CD14-positive monocyte (primary cell): ENCODE measurements around the gene PMEPA1. TPM values are rescaled to one million over a fixed set of nuclear protein-coding genes. Genes with fewer than 3 reads are reported as not detected.

Source experiments
- DNase-seq, 3 donors: peaks; one replicate each; pipeline ENCODE4 v3.0.0-alpha.2; 2011 to 2022
- H2AFZ ChIP-seq: 2 replicates; pipeline ENCODE4 v1.6.0; 2012; ENCODE audit warnings: mild to moderate bottlenecking, low read depth, low read length, inconsistent platforms; ENCODE audit not compliant: insufficient read depth, poor library complexity, severe bottlenecking
- H3K27ac ChIP-seq, 2 donors: 1 replicate in 1 of 2; 2 replicates in 1 of 2; pipeline ENCODE4 v1.5.1; 2012 to 2013; ENCODE audit warnings: low read length in 2 of 2, control low read depth in 1 of 2, inconsistent platforms in 1 of 2, low read depth in 1 of 2, mild to moderate bottlenecking in 1 of 2
- H3K27me3 ChIP-seq, 2 donors: one replicate each; pipeline versions ENCODE4 v1.6.0 to v1.6.1; 2011 to 2013; ENCODE audit warnings: low read length in 2 of 2; ENCODE audit not compliant: control insufficient read depth in 2 of 2, insufficient read depth in 2 of 2
- H3K36me3 ChIP-seq, 2 donors: replicated peaks in 1 of 2; 1 replicate in 1 of 2; 2 replicates in 1 of 2; pipeline versions ENCODE4 v1.5.1 to v1.6.1; 2012 to 2013; ENCODE audit warnings: low read length in 2 of 2, control low read depth in 1 of 2, inconsistent platforms in 1 of 2, mild to moderate bottlenecking in 1 of 2; ENCODE audit not compliant: insufficient read depth in 2 of 2, control insufficient read depth in 1 of 2
- H3K4me1 ChIP-seq, 2 donors: 1 replicate in 1 of 2; 2 replicates in 1 of 2; pipeline versions ENCODE4 v1.5.1 to v1.6.1; 2012 to 2013; ENCODE audit warnings: low read length in 2 of 2, control low read depth in 1 of 2, inconsistent platforms in 1 of 2, mild to moderate bottlenecking in 1 of 2, moderate library complexity in 1 of 2; ENCODE audit not compliant: insufficient read depth in 2 of 2, control insufficient read depth in 1 of 2
- H3K4me2 ChIP-seq: replicated peaks from 2 replicates; pipeline ENCODE3; 2012; ENCODE audit warnings: low read length, moderate library complexity, mild to moderate bottlenecking; ENCODE audit not compliant: poor library complexity, severe bottlenecking; ENCODE audit errors: extremely low read depth
- H3K4me3 ChIP-seq, 3 experiments: fragments of 200-600 bp in 1 of 3; sonication (generic) in 1 of 3; replicated peaks in 1 of 3; 1 replicate in 2 of 3; 2 replicates in 1 of 3; pipeline ENCODE4 v1.5.1; 2011 to 2013; ENCODE audit warnings: low read length in 3 of 3, mild to moderate bottlenecking in 3 of 3, control low read depth in 2 of 3, low read depth in 2 of 3, inconsistent platforms in 1 of 3, moderate library complexity in 1 of 3
- H3K79me2 ChIP-seq: 2 replicates; pipeline ENCODE4 v1.6.0; 2012; ENCODE audit warnings: mild to moderate bottlenecking, control low read depth, inconsistent platforms, low read length, moderate library complexity; ENCODE audit not compliant: insufficient read depth
- H3K9ac ChIP-seq: 2 replicates; pipeline ENCODE4 v1.6.0; 2017; ENCODE audit warnings: low read length, mild to moderate bottlenecking; ENCODE audit not compliant: insufficient read depth, poor library complexity, severe bottlenecking
- H3K9me3 ChIP-seq, 2 donors: replicated peaks in 1 of 2; 1 replicate in 1 of 2; 2 replicates in 1 of 2; pipeline versions ENCODE4 v1.5.1 to v1.6.1; 2012 to 2013; ENCODE audit warnings: low read length in 2 of 2, control low read depth in 1 of 2; ENCODE audit not compliant: control insufficient read depth in 1 of 2, insufficient read depth in 1 of 2
- H4K20me1 ChIP-seq: 2 replicates; pipeline ENCODE4 v1.6.0; 2012; ENCODE audit warnings: mild to moderate bottlenecking, low read length, control low read depth, moderate library complexity; ENCODE audit not compliant: insufficient read depth
- H3K27ac Mint-ChIP-seq, 7 donors: one replicate each; pipeline ENCODE4 v1.8.0; 2020; ENCODE audit warnings: mild to moderate bottlenecking in 7 of 7, mixed read lengths in 7 of 7, moderate library complexity in 6 of 7, inconsistent platforms in 2 of 7
- H3K27me3 Mint-ChIP-seq, 3 donors: one replicate each; pipeline ENCODE4 v1.8.0; 2021 to 2022; ENCODE audit warnings: low read depth in 3 of 3, mild to moderate bottlenecking in 3 of 3, mixed read lengths in 3 of 3, moderate library complexity in 3 of 3, inconsistent platforms in 1 of 3
- H3K36me3 Mint-ChIP-seq, 2 donors: one replicate each; pipeline ENCODE4 v1.8.0; 2020; ENCODE audit warnings: mixed read lengths in 2 of 2, inconsistent platforms in 1 of 2, mild to moderate bottlenecking in 1 of 2
- H3K4me1 Mint-ChIP-seq: one replicate; pipeline ENCODE4 v1.8.0; 2020; ENCODE audit warnings: mild to moderate bottlenecking, mixed read lengths
- H3K4me3 Mint-ChIP-seq, 2 donors: one replicate each; pipeline ENCODE4 v1.8.0; 2020; ENCODE audit warnings: mild to moderate bottlenecking in 2 of 2, mixed read lengths in 2 of 2, moderate library complexity in 1 of 2
- H3K9me3 Mint-ChIP-seq, 7 donors: one replicate each; pipeline ENCODE4 v1.8.0; 2020 to 2022; ENCODE audit warnings: mixed read lengths in 7 of 7, mild to moderate bottlenecking in 6 of 7, moderate library complexity in 6 of 7, inconsistent platforms in 2 of 7
- WGBS: methylation state at CpG from one replicate; pipeline ENCODE4 v1.1.5; 2013; ENCODE audit warnings: missing lambda C conversion rate; ENCODE audit not compliant: insufficient coverage; 5-methylcytosine and 5-hydroxymethylcytosine counted together
- intact Hi-C, 2 donors: fragments of 100-400 bp; cut with micrococcal nuclease; formaldehyde crosslinking; loops; one replicate each; pipeline versions ENCODE4 v1.15.0 to v1.15.1; 2023
- polyA plus RNA-seq, 3 donors: library from polyadenylated mRNA; depleted of rRNA in 1 of 3; unstranded in 2 of 3; stranded (reverse) in 1 of 3; fragments of 300-500 nt in 2 of 3; fragments of >200 nt in 1 of 3; fragmentation: Illumina TruSeq in 2 of 3; gene quantifications; 1 replicate in 2 of 3; 2 replicates in 1 of 3; pipeline ENCODE4 v1.2.3, GENCODE V29; 2012 to 2021
- TF ChIP-seq, protein P1 (sequence below): fragments of 200-600 bp; IDR thresholded peaks from one replicate; pipeline ENCODE4 v1.8.0; 2022; ENCODE audit warnings: antibody characterized with exemption, mild to moderate bottlenecking

The PMEPA1 gene
- polyA plus RNA-seq, 3 donors = 0.12 to 0.73 (median 0.59) TPM

- Mint-ChIP-seq H3K27ac (peak overlapping the region in 3 of 7 donors; percentile 45 to 62 (median 57)), H3K9me3 (peaks cover 0 to 8% (median 2%) of the 10 kb centered on the region in 7 donors), H3K4me3 (peak overlapping the region; percentile 76 to 86), H3K4me1 (peaks cover 17% of the 10 kb centered on the region), H3K27me3 (peaks cover 14 to 27% (median 21%) of the 10 kb centered on the region in 3 donors), H3K36me3 (no peaks in the 10 kb centered on the region)
- Histone ChIP-seq H4K20me1 (no peaks in the 10 kb centered on the region), H2AFZ (peak overlapping the region; percentile 61), H3K4me2 (peak overlapping the region; percentile 72), H3K4me1 (peaks cover 11 to 14% of the 10 kb centered on the region in 2 donors), H3K36me3 (no peaks in the 10 kb centered on the region), H3K27me3 (peaks cover 2 to 19% of the 10 kb centered on the region in 2 donors), H3K79me2 (no peaks in the 10 kb centered on the region), H3K9ac (peak overlapping the region; percentile 40), H3K9me3 (peaks cover 0 to 6% of the 10 kb centered on the region in 2 donors), H3K27ac (no peak overlapping the region), H3K4me3 (peak overlapping the region in 2 of 3 experiments; percentile 15 to 59)
- intact Hi-C loops = no loop called here
- WGBS = 0% methylated on average over 17 of the region's 29 CpGs
- TF ChIP-seq, protein P1, sequence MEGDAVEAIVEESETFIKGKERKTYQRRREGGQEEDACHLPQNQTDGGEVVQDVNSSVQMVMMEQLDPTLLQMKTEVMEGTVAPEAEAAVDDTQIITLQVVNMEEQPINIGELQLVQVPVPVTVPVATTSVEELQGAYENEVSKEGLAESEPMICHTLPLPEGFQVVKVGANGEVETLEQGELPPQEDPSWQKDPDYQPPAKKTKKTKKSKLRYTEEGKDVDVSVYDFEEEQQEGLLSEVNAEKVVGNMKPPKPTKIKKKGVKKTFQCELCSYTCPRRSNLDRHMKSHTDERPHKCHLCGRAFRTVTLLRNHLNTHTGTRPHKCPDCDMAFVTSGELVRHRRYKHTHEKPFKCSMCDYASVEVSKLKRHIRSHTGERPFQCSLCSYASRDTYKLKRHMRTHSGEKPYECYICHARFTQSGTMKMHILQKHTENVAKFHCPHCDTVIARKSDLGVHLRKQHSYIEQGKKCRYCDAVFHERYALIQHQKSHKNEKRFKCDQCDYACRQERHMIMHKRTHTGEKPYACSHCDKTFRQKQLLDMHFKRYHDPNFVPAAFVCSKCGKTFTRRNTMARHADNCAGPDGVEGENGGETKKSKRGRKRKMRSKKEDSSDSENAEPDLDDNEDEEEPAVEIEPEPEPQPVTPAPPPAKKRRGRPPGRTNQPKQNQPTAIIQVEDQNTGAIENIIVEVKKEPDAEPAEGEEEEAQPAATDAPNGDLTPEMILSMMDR = no peak
- peak in 2 of 3 donors; percentile 23 to 77 for DNase-seq
These were observed 38.9 kb upstream of the PMEPA1 start for GRCh38 chr20:57748601-57749130.

DNA sequence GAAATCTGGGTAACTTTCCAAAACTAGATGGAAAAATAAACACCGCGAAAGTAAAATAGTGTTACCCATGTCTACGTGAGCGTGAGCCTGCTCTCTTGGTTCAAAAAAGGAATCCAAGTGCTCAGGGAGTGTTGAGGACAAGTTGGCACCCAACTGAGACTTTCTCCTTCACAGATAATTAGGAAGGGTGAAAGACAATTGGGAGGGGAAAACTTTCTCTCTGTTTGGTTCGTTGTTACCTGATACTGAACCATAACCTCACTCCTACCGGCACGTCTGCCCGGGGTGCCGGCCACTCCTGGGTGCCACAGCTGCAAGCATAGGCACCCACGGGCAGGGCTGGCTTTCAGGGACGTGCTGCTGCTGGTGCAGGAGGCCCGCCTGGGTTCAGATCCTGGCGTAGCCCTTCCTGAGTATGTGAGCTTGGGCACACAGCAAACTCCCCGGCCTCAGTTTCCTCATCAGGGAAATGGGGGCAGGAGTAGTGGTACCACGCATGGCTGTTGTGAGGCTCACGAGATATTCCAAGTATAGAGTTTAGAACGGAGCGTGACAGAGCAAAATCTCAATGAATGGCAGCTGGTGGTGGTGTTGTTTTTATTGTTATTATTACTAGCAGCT lies 38.2 kb upstream of the PMEPA1 start:
- WGBS = 86% methylated on average over 10 of the region's 18 CpGs
- no peak overlapping the region for H3K27ac ChIP-seq
- H3K4me3 ChIP-seq = no peak overlapping the region
- peak overlapping the region; percentile 72 for H3K4me2 ChIP-seq
- peaks cover 17% of the 10 kb centered on the region for H3K4me1 Mint-ChIP-seq
- intact Hi-C loops = no loop called here
- H3K27me3 Mint-ChIP-seq = peaks cover 12 to 27% (median 22%) of the 10 kb centered on the region in 3 donors
- peaks cover 0 to 8% (median 2%) of the 10 kb centered on the region in 7 donors for H3K9me3 Mint-ChIP-seq
- TF ChIP-seq, protein P1 = no peak
- no peak overlapping the region for H2AFZ ChIP-seq
- H3K36me3 Mint-ChIP-seq = no peaks in the 10 kb centered on the region
- H3K4me3 Mint-ChIP-seq = peak overlapping the region in 1 of 2 donors; percentile 86
- H3K9me3 ChIP-seq = peaks cover 0 to 6% of the 10 kb centered on the region in 2 donors
- H4K20me1 ChIP-seq = no peaks in the 10 kb centered on the region
- peaks cover 11 to 14% of the 10 kb centered on the region in 2 donors for H3K4me1 ChIP-seq
- peak overlapping the region in 1 of 7 donors; percentile 54 for H3K27ac Mint-ChIP-seq
- no peak for DNase-seq
- no peaks in the 10 kb centered on the region for H3K79me2 ChIP-seq
- H3K36me3 ChIP-seq = no peaks in the 10 kb centered on the region
- no peak overlapping the region for H3K9ac ChIP-seq
- H3K27me3 ChIP-seq = peaks cover 2 to 19% of the 10 kb centered on the region in 2 donors
